GM10266 (cell line): Measurements from ENCODE around the gene GRB2.

Source experiments
- DNase-seq: peaks from one replicate; pipeline ENCODE4 v3.0.0; 2012; ENCODE audit errors: extremely low spot score
- TF ChIP-seq, protein P1 (sequence below): IDR thresholded peaks from 2 replicates; pipeline ENCODE4 v1.5.1; 2012; ENCODE audit warnings: mild to moderate bottlenecking, low read depth; ENCODE audit not compliant: control insufficient read depth, insufficient read depth; ENCODE audit errors: missing control alignments

Gene GRB2

DNA sequence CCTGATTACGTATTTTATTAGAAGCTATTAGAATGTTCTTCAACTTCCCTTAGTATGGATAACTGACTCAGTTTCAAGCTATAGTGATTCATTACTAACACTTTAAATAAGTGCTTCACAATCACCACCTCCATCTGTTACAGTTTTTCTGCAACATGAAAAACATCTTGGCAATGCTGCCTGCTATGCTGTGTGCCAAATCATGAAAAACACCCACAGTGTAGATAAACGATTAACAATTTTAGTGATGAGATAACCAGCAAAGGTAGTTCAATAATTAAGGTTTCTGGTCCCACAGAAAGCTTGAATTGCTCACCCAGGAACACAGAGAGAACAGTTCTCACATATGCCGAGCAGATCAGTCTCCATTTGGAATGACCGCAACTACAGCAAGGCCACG, 64.8 kb downstream of the GRB2 start:
- TF ChIP-seq, protein P1, sequence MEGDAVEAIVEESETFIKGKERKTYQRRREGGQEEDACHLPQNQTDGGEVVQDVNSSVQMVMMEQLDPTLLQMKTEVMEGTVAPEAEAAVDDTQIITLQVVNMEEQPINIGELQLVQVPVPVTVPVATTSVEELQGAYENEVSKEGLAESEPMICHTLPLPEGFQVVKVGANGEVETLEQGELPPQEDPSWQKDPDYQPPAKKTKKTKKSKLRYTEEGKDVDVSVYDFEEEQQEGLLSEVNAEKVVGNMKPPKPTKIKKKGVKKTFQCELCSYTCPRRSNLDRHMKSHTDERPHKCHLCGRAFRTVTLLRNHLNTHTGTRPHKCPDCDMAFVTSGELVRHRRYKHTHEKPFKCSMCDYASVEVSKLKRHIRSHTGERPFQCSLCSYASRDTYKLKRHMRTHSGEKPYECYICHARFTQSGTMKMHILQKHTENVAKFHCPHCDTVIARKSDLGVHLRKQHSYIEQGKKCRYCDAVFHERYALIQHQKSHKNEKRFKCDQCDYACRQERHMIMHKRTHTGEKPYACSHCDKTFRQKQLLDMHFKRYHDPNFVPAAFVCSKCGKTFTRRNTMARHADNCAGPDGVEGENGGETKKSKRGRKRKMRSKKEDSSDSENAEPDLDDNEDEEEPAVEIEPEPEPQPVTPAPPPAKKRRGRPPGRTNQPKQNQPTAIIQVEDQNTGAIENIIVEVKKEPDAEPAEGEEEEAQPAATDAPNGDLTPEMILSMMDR: no peak

DNA sequence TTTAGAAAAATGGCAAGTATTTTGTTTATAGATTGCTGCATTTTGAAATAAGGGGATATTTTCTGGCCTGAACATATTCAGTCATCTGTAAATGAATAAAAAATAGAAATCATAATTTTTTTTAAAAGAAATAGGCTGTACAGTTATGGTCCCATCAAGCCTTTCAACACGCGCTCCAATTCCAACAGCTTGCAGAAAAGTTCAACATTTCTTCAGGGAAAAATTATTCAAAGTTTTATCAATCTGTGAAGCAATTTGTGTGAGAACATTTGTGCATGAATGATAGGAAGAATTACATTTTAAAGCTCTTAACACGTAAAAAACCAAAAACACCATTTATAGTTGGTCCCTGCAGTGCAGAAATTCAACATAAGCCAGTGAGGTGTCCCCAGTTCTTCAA, 65.5 kb downstream of the GRB2 start:
- TF ChIP-seq, protein P1: no peak

More for the DNA sequence above, 64.8 kb downstream of the GRB2 start:
- DNase-seq: no peak

DNA sequence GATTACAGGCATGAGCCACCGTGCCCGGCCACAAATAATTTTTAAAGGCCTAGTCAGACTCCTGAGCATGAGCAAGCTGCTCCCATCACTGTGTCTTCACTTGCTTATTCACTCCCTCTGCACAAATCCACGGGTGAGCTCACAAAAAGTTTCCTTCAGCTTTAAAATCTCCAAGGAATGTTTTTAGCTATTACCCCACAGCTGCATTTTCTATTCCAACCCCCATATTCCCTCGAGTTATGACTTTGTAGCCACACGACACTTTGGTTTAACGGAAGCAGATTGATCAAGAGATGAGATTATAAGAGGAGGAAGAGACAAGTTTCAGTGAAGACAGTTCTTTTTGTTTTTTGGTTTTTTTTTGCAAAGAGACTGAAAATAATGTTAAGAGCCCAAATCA, 67.1 kb downstream of the GRB2 start:
- DNase-seq: no peak
- TF ChIP-seq, protein P1: no peak

More for the DNA sequence above, 65.5 kb downstream of the GRB2 start:
- no peak for DNase-seq

DNA sequence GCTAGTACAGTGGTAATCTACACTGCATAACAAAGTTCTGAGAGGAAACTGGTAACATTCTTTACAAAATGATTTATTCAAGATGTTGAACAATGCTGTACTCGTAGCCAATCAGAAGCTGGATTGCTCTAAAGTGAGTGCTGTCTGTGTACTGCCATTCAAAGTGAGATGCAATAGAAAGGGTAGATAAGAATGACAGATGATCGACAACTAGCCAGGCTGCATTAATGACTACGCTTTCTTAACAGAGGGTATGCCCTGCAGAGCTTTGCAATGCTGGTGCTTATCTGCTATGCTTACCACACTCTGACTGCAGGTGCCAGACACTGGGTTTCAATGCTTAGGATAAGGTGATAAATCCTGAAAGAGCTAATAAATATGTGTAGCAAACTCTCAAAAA, 70.2 kb downstream of the GRB2 start:
- TF ChIP-seq, protein P1: no peak
- DNase-seq: no peak

DNA sequence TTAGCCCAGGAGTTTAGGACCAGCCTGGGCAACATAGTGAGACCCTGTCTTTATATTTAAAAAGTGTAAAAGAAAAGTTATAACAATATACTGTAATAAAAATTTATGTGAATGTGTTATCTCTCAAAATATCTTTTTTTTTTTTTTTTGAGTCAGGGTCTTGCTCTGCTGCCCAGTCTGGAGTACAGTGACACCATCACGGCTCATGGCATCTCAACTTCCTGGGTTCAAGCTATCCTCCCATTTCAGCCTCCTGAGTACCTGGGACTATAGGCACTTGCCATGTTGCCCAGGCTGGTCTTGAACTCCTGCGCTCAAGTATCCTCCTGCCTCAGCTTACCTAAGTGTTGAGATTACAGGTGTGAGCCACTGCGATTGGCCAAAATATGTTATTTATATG, 70.8 kb downstream of the GRB2 start:
- no peak for DNase-seq
- TF ChIP-seq, protein P1: no peak

DNA sequence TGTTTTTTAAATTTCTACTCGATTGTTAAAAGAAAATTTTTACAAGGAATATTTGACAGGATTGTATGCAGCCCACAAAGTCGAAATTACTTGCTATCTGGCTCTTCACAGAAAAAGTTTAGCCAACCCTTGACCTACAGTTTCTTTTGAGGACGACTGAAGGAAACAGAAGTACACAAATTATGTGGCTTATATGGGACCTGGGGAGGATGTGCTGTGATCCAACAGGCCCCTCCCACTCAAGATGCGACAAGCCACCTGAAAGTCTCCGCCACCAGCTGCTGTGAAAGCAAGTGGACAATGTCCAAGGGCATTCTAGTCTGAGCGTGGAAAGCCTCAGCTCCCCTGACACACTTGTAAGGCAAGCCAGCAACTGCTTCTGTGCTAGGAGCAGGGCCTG, 73.8 kb downstream of the GRB2 start:
- no peak for DNase-seq
- TF ChIP-seq, protein P1: no peak

DNA sequence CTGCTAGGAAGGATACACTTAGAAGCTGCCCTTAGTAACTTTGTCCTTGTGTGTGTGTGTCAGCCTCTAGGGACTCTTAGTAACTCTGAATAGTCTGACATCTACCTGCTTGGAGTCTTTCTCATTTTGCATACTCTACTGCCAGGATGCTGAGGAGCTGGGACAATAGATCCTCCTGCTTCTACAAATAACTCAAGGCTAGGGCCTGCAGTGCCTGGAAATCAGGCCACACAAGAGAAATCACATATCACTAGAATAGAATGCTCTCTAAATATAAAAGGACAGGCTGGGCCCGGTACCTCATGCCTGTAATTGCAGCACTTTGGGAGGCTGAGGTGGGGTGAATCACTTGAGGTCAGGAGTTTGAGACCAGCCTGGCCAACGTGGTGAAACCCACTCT, 77.7 kb downstream of the GRB2 start:
- DNase-seq: no peak
- TF ChIP-seq, protein P1: no peak
